SK-N-SH treated with all-trans-retinoic acid at 6 μM for 48 hours (cell line): Measurements from ENCODE around the gene ZNF691.

Source experiments
- ATAC-seq: fragments of 200-7000 bp; cut with Tn5 transposase; 3 replicates; pipeline ENCODE4 v1.9.1; 2020; ENCODE audit warnings: mild to moderate bottlenecking, moderate library complexity
- ARNTL ChIP-seq: fragments of 450-650 bp; formaldehyde crosslinking; IDR thresholded peaks from 2 replicates; pipeline ENCODE4 v1.5.0; 2020; ENCODE audit warnings: low read depth, mild to moderate bottlenecking, moderate library complexity, borderline replicate concordance
- BACH2 ChIP-seq: fragments of 250-450 bp; sonication (Bioruptor Pico); IDR thresholded peaks from 2 replicates; pipeline ENCODE4 v1.9.0; 2021; ENCODE audit warnings: mild to moderate bottlenecking, borderline replicate concordance
- CREB5 ChIP-seq: fragments of 250-450 bp; sonication (Bioruptor Pico); IDR thresholded peaks from 2 replicates; pipeline ENCODE4 v1.5.1; 2020; ENCODE audit warnings: low read depth, mild to moderate bottlenecking, moderate library complexity
- CSDC2 ChIP-seq: fragments of 250-450 bp; sonication (Bioruptor Pico); IDR thresholded peaks from 2 replicates; pipeline ENCODE4 v1.5.0; 2020; ENCODE audit warnings: mild to moderate bottlenecking, moderate library complexity
- ESRRG ChIP-seq: fragments of 250-450 bp; sonication (Bioruptor Pico); IDR thresholded peaks from 2 replicates; pipeline ENCODE4 v1.6.1; 2021; ENCODE audit warnings: mild to moderate bottlenecking
- GLIS3 ChIP-seq: fragments of 250-450 bp; sonication (Bioruptor Pico); IDR thresholded peaks from 2 replicates; pipeline ENCODE4 v1.5.0; 2020; ENCODE audit warnings: mild to moderate bottlenecking, moderate library complexity
- ISL1 ChIP-seq: fragments of 250-450 bp; sonication (Bioruptor Pico); IDR thresholded peaks from 2 replicates; pipeline ENCODE4 v2.1.2; 2022; ENCODE audit warnings: mild to moderate bottlenecking, moderate library complexity
- OSR1 ChIP-seq: fragments of 250-450 bp; sonication (Bioruptor Pico); IDR thresholded peaks from 2 replicates; pipeline ENCODE4 v1.8.0; 2022; ENCODE audit warnings: moderate library complexity, mild to moderate bottlenecking, inconsistent platforms
- PPARA ChIP-seq: fragments of 250-450 bp; sonication (Bioruptor Pico); IDR thresholded peaks from 2 replicates; pipeline ENCODE4 v1.5.0; 2020; ENCODE audit warnings: mild to moderate bottlenecking, borderline replicate concordance
- RARB ChIP-seq: fragments of 250-450 bp; sonication (Bioruptor Pico); IDR thresholded peaks from 2 replicates; pipeline ENCODE4 v1.8.0; 2021; ENCODE audit warnings: mild to moderate bottlenecking, moderate library complexity
- SNAI2 ChIP-seq: fragments of 250-450 bp; sonication (Bioruptor Pico); IDR thresholded peaks from 2 replicates; pipeline ENCODE4 v1.5.0; 2020; ENCODE audit warnings: mild to moderate bottlenecking, moderate library complexity
- TCF4 ChIP-seq: fragments of 250-450 bp; sonication (Bioruptor Pico); IDR thresholded peaks from 2 replicates; pipeline ENCODE4 v1.8.0; 2021; ENCODE audit warnings: mild to moderate bottlenecking, moderate library complexity, borderline replicate concordance
- TOX ChIP-seq: fragments of 250-450 bp; sonication (Bioruptor Pico); IDR thresholded peaks from 2 replicates; pipeline ENCODE4 v1.8.0; 2021; ENCODE audit warnings: mild to moderate bottlenecking, moderate library complexity, borderline replicate concordance
- ZC3H10 ChIP-seq: fragments of 250-450 bp; sonication (Bioruptor Pico); IDR thresholded peaks from 2 replicates; pipeline ENCODE4 v1.5.1; 2021; ENCODE audit warnings: mild to moderate bottlenecking, moderate library complexity
- ZFP3 ChIP-seq: fragments of 250-450 bp; sonication (Bioruptor Pico); IDR thresholded peaks from 2 replicates; pipeline ENCODE4 v1.5.0; 2020; ENCODE audit warnings: mild to moderate bottlenecking, moderate library complexity
- ZFP30 ChIP-seq: fragments of 450-650 bp; formaldehyde crosslinking; IDR thresholded peaks from 2 replicates; pipeline ENCODE4 v1.5.0; 2022; ENCODE audit warnings: mild to moderate bottlenecking, moderate library complexity
- ZNF565 ChIP-seq: fragments of 450-650 bp; formaldehyde crosslinking; conservative IDR thresholded peaks from 2 replicates; pipeline ENCODE4 v1.5.0; 2020; ENCODE audit warnings: low read depth, mild to moderate bottlenecking, moderate library complexity
- ZNF70 ChIP-seq: fragments of 450-650 bp; formaldehyde crosslinking; IDR thresholded peaks from 2 replicates; pipeline ENCODE4 v1.5.0; 2020; ENCODE audit warnings: mild to moderate bottlenecking, moderate library complexity
- ZNF8 ChIP-seq: fragments of 450-650 bp; formaldehyde crosslinking; IDR thresholded peaks from 2 replicates; pipeline ENCODE4 v1.5.0; 2020; ENCODE audit warnings: mild to moderate bottlenecking, moderate library complexity
- TF ChIP-seq, protein P1 (sequence below): fragments of 250-450 bp; sonication (Bioruptor Pico); IDR thresholded peaks from 2 replicates; pipeline ENCODE4 v1.5.0; 2020; ENCODE audit warnings: mild to moderate bottlenecking, moderate library complexity
- TF ChIP-seq, protein P2 (sequence below): fragments of 250-450 bp; sonication (Bioruptor Pico); IDR thresholded peaks from 2 replicates; pipeline ENCODE4 v1.5.1; 2021; ENCODE audit warnings: mild to moderate bottlenecking, moderate library complexity
- TF ChIP-seq, protein P3 (sequence below): fragments of 250-450 bp; sonication (Bioruptor Pico); IDR thresholded peaks from 2 replicates; pipeline ENCODE4 v1.8.0; 2020; ENCODE audit warnings: mild to moderate bottlenecking, moderate library complexity, borderline replicate concordance

Gene ZNF691

GRCh38 chr1:42817440-42817767 lies 29.0 kb upstream of the ZNF691 start:
- TF ChIP-seq ZNF565 (CRISPR knock-in tag): no peak
- TF ChIP-seq ZNF70 (CRISPR knock-in tag): no peak
- TF ChIP-seq PPARA (CRISPR knock-in tag): no peak
- TF ChIP-seq ESRRG (CRISPR knock-in tag): no peak
- TF ChIP-seq ZFP3 (CRISPR knock-in tag): no peak
- TF ChIP-seq, protein P1, sequence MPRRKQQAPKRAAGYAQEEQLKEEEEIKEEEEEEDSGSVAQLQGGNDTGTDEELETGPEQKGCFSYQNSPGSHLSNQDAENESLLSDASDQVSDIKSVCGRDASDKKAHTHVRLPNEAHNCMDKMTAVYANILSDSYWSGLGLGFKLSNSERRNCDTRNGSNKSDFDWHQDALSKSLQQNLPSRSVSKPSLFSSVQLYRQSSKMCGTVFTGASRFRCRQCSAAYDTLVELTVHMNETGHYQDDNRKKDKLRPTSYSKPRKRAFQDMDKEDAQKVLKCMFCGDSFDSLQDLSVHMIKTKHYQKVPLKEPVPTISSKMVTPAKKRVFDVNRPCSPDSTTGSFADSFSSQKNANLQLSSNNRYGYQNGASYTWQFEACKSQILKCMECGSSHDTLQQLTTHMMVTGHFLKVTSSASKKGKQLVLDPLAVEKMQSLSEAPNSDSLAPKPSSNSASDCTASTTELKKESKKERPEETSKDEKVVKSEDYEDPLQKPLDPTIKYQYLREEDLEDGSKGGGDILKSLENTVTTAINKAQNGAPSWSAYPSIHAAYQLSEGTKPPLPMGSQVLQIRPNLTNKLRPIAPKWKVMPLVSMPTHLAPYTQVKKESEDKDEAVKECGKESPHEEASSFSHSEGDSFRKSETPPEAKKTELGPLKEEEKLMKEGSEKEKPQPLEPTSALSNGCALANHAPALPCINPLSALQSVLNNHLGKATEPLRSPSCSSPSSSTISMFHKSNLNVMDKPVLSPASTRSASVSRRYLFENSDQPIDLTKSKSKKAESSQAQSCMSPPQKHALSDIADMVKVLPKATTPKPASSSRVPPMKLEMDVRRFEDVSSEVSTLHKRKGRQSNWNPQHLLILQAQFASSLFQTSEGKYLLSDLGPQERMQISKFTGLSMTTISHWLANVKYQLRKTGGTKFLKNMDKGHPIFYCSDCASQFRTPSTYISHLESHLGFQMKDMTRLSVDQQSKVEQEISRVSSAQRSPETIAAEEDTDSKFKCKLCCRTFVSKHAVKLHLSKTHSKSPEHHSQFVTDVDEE (CRISPR knock-in tag): no peak
- no peak for TF ChIP-seq OSR1 (CRISPR knock-in tag)
- no peak for TF ChIP-seq ZC3H10
- TF ChIP-seq TCF4 (CRISPR knock-in tag): no peak
- TF ChIP-seq RARB (CRISPR knock-in tag): no peak
- TF ChIP-seq BACH2 (CRISPR knock-in tag): no peak
- peak; percentile 82; the same call in 2 of the 3 replicates for ATAC-seq

GRCh38 chr1:42817976-42818375 lies 28.4 kb upstream of the ZNF691 start:
- ATAC-seq: no peak
- TF ChIP-seq OSR1 (CRISPR knock-in tag): no peak
- no peak for TF ChIP-seq ZFP30 (CRISPR knock-in tag)
- TF ChIP-seq ISL1 (CRISPR knock-in tag): no peak
- TF ChIP-seq ARNTL: no peak
- no peak for TF ChIP-seq TCF4 (CRISPR knock-in tag)
- TF ChIP-seq GLIS3 (CRISPR knock-in tag): no peak
- no peak for TF ChIP-seq ZFP3 (CRISPR knock-in tag)
- TF ChIP-seq, protein P2, sequence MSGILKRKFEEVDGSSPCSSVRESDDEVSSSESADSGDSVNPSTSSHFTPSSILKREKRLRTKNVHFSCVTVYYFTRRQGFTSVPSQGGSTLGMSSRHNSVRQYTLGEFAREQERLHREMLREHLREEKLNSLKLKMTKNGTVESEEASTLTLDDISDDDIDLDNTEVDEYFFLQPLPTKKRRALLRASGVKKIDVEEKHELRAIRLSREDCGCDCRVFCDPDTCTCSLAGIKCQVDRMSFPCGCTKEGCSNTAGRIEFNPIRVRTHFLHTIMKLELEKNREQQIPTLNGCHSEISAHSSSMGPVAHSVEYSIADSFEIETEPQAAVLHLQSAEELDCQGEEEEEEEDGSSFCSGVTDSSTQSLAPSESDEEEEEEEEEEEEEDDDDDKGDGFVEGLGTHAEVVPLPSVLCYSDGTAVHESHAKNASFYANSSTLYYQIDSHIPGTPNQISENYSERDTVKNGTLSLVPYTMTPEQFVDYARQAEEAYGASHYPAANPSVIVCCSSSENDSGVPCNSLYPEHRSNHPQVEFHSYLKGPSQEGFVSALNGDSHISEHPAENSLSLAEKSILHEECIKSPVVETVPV (CRISPR knock-in tag): no peak
- no peak for TF ChIP-seq RARB (CRISPR knock-in tag)
- TF ChIP-seq ZNF8 (CRISPR knock-in tag): no peak

GRCh38 chr1:42820813-42821212 lies 25.6 kb upstream of the ZNF691 start:
- TF ChIP-seq CSDC2 (CRISPR knock-in tag) (no peak), TCF4 (CRISPR knock-in tag) (no peak), PPARA (CRISPR knock-in tag) (no peak), ARNTL (no peak)
- no peak for ATAC-seq

DNA sequence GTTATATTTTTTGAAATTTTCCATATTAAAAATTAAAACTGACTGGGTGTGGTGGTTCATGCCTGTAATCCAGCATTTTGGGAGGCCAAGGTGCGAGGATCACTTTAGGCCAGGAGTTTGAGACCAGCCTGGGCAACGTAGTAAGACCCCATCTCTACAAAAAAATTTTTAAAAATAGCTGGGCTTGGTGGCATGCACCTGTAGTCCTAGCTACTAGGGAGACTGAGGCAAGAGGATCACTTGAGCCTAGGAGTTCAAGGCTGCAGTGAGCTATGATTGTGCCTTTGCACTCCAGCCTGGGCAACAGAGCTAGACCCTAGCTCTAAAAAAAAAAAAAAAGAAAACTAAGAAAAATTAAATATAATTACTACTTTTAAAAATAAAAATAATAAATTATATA lies 24.7 kb upstream of the ZNF691 start:
- ATAC-seq: no peak
- TF ChIP-seq SNAI2 (CRISPR knock-in tag): no peak
- TF ChIP-seq CSDC2 (CRISPR knock-in tag): no peak
- no peak for TF ChIP-seq PPARA (CRISPR knock-in tag)
- TF ChIP-seq, protein P3, sequence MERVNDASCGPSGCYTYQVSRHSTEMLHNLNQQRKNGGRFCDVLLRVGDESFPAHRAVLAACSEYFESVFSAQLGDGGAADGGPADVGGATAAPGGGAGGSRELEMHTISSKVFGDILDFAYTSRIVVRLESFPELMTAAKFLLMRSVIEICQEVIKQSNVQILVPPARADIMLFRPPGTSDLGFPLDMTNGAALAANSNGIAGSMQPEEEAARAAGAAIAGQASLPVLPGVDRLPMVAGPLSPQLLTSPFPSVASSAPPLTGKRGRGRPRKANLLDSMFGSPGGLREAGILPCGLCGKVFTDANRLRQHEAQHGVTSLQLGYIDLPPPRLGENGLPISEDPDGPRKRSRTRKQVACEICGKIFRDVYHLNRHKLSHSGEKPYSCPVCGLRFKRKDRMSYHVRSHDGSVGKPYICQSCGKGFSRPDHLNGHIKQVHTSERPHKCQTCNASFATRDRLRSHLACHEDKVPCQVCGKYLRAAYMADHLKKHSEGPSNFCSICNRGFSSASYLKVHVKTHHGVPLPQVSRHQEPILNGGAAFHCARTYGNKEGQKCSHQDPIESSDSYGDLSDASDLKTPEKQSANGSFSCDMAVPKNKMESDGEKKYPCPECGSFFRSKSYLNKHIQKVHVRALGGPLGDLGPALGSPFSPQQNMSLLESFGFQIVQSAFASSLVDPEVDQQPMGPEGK: no peak
- TF ChIP-seq ZFP30 (CRISPR knock-in tag): no peak
- TF ChIP-seq ZNF8 (CRISPR knock-in tag): no peak
- TF ChIP-seq ZNF565 (CRISPR knock-in tag): no peak
- TF ChIP-seq ARNTL: no peak
- no peak for TF ChIP-seq ZNF70 (CRISPR knock-in tag)
- TF ChIP-seq, protein P1 (CRISPR knock-in tag): no peak
- TF ChIP-seq TCF4 (CRISPR knock-in tag): no peak
- no peak for TF ChIP-seq ISL1 (CRISPR knock-in tag)
- TF ChIP-seq TOX (CRISPR knock-in tag): no peak
- no peak for TF ChIP-seq CREB5 (CRISPR knock-in tag)
- TF ChIP-seq, all 23 proteins: peak for 0
